H1 (cell line): Measurements from ENCODE around the gene CD99. TPM values are rescaled to one million over a fixed set of nuclear protein-coding genes. Genes with fewer than 3 reads are reported as not detected.

Experiments
- CTCF ChIA-PET: fragments of 300-600 bp; sonication (Branson Sonifier 250); formaldehyde crosslinking; loops from one replicate; lab custom pipeline; 2021; ENCODE audit not compliant: partially characterized antibody; lab: Charles Lee
- POLR2A ChIA-PET: fragments of 300-600 bp; sonication (Branson Sonifier 250); formaldehyde crosslinking; loops from one replicate; lab custom pipeline; 2021; ENCODE audit warnings: inconsistent platforms; ENCODE audit not compliant: partially characterized antibody; lab: Charles Lee
- DNase-seq, 2 experiments: peaks; one replicate each; pipeline versions ENCODE4 v3.0.0 to v3.0.0-alpha.2; 2010 to 2022; ENCODE audit warnings: low spot score in 2 of 2, low read depth in 1 of 2, mixed read lengths in 1 of 2
- FAIRE-seq: peaks from 2 replicates; lab custom pipeline; 2011; peaks lifted over from hg19 to GRCh38; lab: Jason Lieb, UNC
- H2AFZ ChIP-seq: 2 replicates; pipeline ENCODE4 v1.8.1; 2012; ENCODE audit warnings: low read length, inconsistent platforms
- H2AK5ac ChIP-seq: 2 replicates; pipeline ENCODE4 v1.6.1; 2013; ENCODE audit warnings: low read depth, low read length
- H2BK120ac ChIP-seq: replicated peaks from 2 replicates; pipeline ENCODE3; 2013; ENCODE audit warnings: low read depth, low read length, inconsistent platforms
- H2BK12ac ChIP-seq: 2 replicates; pipeline ENCODE4 v1.6.1; 2013; ENCODE audit warnings: low read depth, low read length
- H2BK15ac ChIP-seq: 2 replicates; pipeline ENCODE4 v1.6.1; 2013; ENCODE audit warnings: low read length
- H2BK20ac ChIP-seq: 2 replicates; pipeline ENCODE4 v1.6.1; 2013; ENCODE audit warnings: low read length
- H2BK5ac ChIP-seq: 2 replicates; pipeline ENCODE4 v1.6.1; 2013; ENCODE audit warnings: low read depth, low read length
- H3K14ac ChIP-seq: 2 replicates; pipeline ENCODE4 v1.6.1; 2013; ENCODE audit warnings: inconsistent platforms; ENCODE audit not compliant: insufficient read length
- H3K18ac ChIP-seq: 2 replicates; pipeline ENCODE4 v1.6.1; 2013; ENCODE audit warnings: low read length; ENCODE audit errors: extremely low read depth
- H3K23ac ChIP-seq: 2 replicates; pipeline ENCODE4 v1.6.1; 2013; ENCODE audit warnings: inconsistent platforms; ENCODE audit not compliant: insufficient read length
- H3K23me2 ChIP-seq: 2 replicates; pipeline ENCODE4 v1.6.1; 2013; ENCODE audit warnings: low read depth, low read length
- H3K27ac ChIP-seq: 2 replicates; pipeline ENCODE4 v1.6.1; 2011; ENCODE audit warnings: low read depth, low read length, inconsistent platforms
- H3K27me3 ChIP-seq, 4 experiments: replicated peaks in 1 of 4; 1 replicate in 1 of 4; 2 replicates in 3 of 4; pipeline versions ENCODE4 v1.6.1 to v1.8.1; 2011 to 2013; ENCODE audit warnings: low read length in 3 of 4, mild to moderate bottlenecking in 3 of 4, inconsistent platforms in 2 of 4, mixed read lengths in 2 of 4, moderate library complexity in 1 of 4; ENCODE audit not compliant: control insufficient read depth in 3 of 4, insufficient read depth in 3 of 4; ENCODE audit errors: extremely low read depth in 1 of 4
- H3K36me3 ChIP-seq, 4 experiments: 2 replicates each; pipeline versions ENCODE4 v1.6.1 to v1.8.1; 2011 to 2013; ENCODE audit warnings: mild to moderate bottlenecking in 4 of 4, low read length in 3 of 4, moderate library complexity in 2 of 4, control low read depth in 1 of 4, inconsistent platforms in 1 of 4; ENCODE audit not compliant: insufficient read depth in 4 of 4, control insufficient read depth in 2 of 4
- H3K4ac ChIP-seq: replicated peaks from 2 replicates; pipeline ENCODE3; 2013; ENCODE audit warnings: low read length, low read depth, mixed read lengths, inconsistent platforms; ENCODE audit not compliant: insufficient read length
- H3K4me1 ChIP-seq, 4 experiments: replicated peaks in 1 of 4; 1 replicate in 1 of 4; 2 replicates in 3 of 4; pipeline versions ENCODE4 v1.6.1 to v1.8.1; 2011 to 2013; ENCODE audit warnings: low read length in 3 of 4, inconsistent platforms in 2 of 4, mixed read lengths in 1 of 4; ENCODE audit not compliant: insufficient read depth in 4 of 4, control insufficient read depth in 3 of 4
- H3K4me2 ChIP-seq, 2 experiments: 2 replicates each; pipeline versions ENCODE4 v1.6.1 to v1.8.1; 2011 to 2013; ENCODE audit warnings: low read depth in 2 of 2, low read length in 2 of 2, control low read depth in 1 of 2, inconsistent platforms in 1 of 2, mild to moderate bottlenecking in 1 of 2; ENCODE audit not compliant: insufficient read depth in 1 of 2
- H3K4me3 ChIP-seq, 4 experiments: fragments of 200-600, 300-600 bp in 1 of 4; sonication (generic), shearing (Covaris generic), sonication (Bioruptor Twin) in 1 of 4; 2 replicates each; pipeline versions ENCODE4 v1.5.1 to v1.8.1; 2011 to 2016; ENCODE audit warnings: low read length in 4 of 4, low read depth in 3 of 4, control low read depth in 2 of 4, inconsistent platforms in 2 of 4, mild to moderate bottlenecking in 2 of 4, mixed read lengths in 1 of 4, moderate library complexity in 1 of 4; ENCODE audit not compliant: insufficient read depth in 2 of 4; ENCODE audit errors: extremely low read depth in 1 of 4
- H3K56ac ChIP-seq: replicated peaks from 2 replicates; pipeline ENCODE3; 2013; ENCODE audit warnings: low read depth, mild to moderate bottlenecking, mixed read lengths, low read length, inconsistent platforms; ENCODE audit not compliant: insufficient read length
- H3K79me1 ChIP-seq: 2 replicates; pipeline ENCODE4 v1.6.1; 2013; ENCODE audit warnings: low read depth, low read length, control low read depth
- H3K79me2 ChIP-seq, 2 experiments: 2 replicates each; pipeline versions ENCODE4 v1.6.1 to v1.8.1; 2012 to 2013; ENCODE audit warnings: low read length in 2 of 2, mild to moderate bottlenecking in 2 of 2, inconsistent platforms in 1 of 2; ENCODE audit not compliant: insufficient read depth in 2 of 2, control insufficient read depth in 1 of 2
- H3K9ac ChIP-seq, 4 experiments: replicated peaks in 1 of 4; 1 replicate in 1 of 4; 2 replicates in 3 of 4; pipeline versions ENCODE4 v1.6.1 to v1.8.1; 2011 to 2013; ENCODE audit warnings: low read depth in 3 of 4, low read length in 3 of 4, control low read depth in 2 of 4, mild to moderate bottlenecking in 2 of 4, moderate library complexity in 2 of 4, inconsistent platforms in 1 of 4; ENCODE audit errors: extremely low read depth in 1 of 4
- H3K9me3 ChIP-seq, 2 experiments: 2 replicates each; pipeline versions ENCODE4 v1.6.1 to v1.8.1; 2012 to 2013; ENCODE audit warnings: mild to moderate bottlenecking in 2 of 2, moderate library complexity in 2 of 2, control low read depth in 1 of 2, inconsistent platforms in 1 of 2, low read depth in 1 of 2, low read length in 1 of 2, mixed read lengths in 1 of 2; ENCODE audit not compliant: insufficient read depth in 2 of 2
- H4K20me1 ChIP-seq, 2 experiments: replicated peaks in 1 of 2; 2 replicates each; pipeline versions ENCODE3 to v1.8.1; 2011 to 2013; ENCODE audit warnings: inconsistent platforms in 2 of 2, low read length in 2 of 2, mild to moderate bottlenecking in 1 of 2; ENCODE audit not compliant: insufficient read depth in 2 of 2, control insufficient read depth in 1 of 2
- H4K5ac ChIP-seq: 2 replicates; pipeline ENCODE4 v1.6.1; 2013; ENCODE audit warnings: low read length, low read depth, mixed read lengths, inconsistent platforms; ENCODE audit not compliant: insufficient read length
- H4K8ac ChIP-seq: 2 replicates; pipeline ENCODE4 v1.8.0; 2013; ENCODE audit warnings: mild to moderate bottlenecking, moderate library complexity, low read length, inconsistent platforms; ENCODE audit not compliant: insufficient read depth; ENCODE audit errors: extremely low read depth
- H4K91ac ChIP-seq: replicated peaks from 2 replicates; pipeline ENCODE3; 2013; ENCODE audit warnings: low read length, mixed read lengths, inconsistent platforms; ENCODE audit not compliant: insufficient read length
- BRCA1 ChIP-seq: IDR thresholded peaks from 2 replicates; pipeline ENCODE4 v1.6.1; 2012; ENCODE audit warnings: low read depth, low read length, improper control_type of control experiment
- JUND ChIP-seq: IDR thresholded peaks from 2 replicates; pipeline ENCODE4 v1.6.1; 2011; ENCODE audit warnings: mild to moderate bottlenecking, improper control_type of control experiment, low read length
- KDM1A ChIP-seq: fragments of 200-600, 300-600 bp; sonication (generic); IDR thresholded peaks from 2 replicates; pipeline ENCODE4 v1.7.1; 2016; ENCODE audit warnings: mild to moderate bottlenecking, low read length, borderline replicate concordance
- POLR2AphosphoS5 ChIP-seq: IDR thresholded peaks from 2 replicates; pipeline ENCODE4 v1.6.1; 2011; ENCODE audit warnings: low read depth, low read length
- RFX5 ChIP-seq: IDR thresholded peaks from 2 replicates; pipeline ENCODE4 v1.6.1; 2011; ENCODE audit warnings: low read depth, low read length, improper control_type of control experiment, borderline replicate concordance
- TEAD4 ChIP-seq: IDR thresholded peaks from 2 replicates; pipeline ENCODE4 v1.6.1; 2012; ENCODE audit warnings: low read depth, low read length, inconsistent platforms, mixed read lengths
- WGBS, 2 experiments: shearing (Covaris generic) in 1 of 2; methylation state at CpG; one replicate each; pipeline versions ENCODE4 v1.1.6 to v1.1.7; 2013 to 2015; ENCODE audit warnings: low lambda C conversion rate in 2 of 2, mixed read lengths in 2 of 2, inconsistent platforms in 1 of 2, low coverage in 1 of 2, missing lambda C conversion rate in 1 of 2; ENCODE audit not compliant: insufficient replicate concordance in 2 of 2, insufficient coverage in 1 of 2, insufficient read length in 1 of 2; ENCODE audit errors: extremely low coverage in 1 of 2, missing lambda C conversion rate in 1 of 2; 5-methylcytosine and 5-hydroxymethylcytosine counted together
- polyA plus RNA-seq, 7 experiments: library from polyadenylated mRNA; depleted of rRNA in 3 of 7; stranded (reverse) in 5 of 7; unstranded in 2 of 7; fragments of >200 nt in 5 of 7; fragments of 200-250 nt in 2 of 7; gene quantifications; 1 replicate in 5 of 7; 2 replicates in 1 of 7; 4 replicates in 1 of 7; pipeline versions ENCODE4 v1.2.1 to v1.2.3, GENCODE V29; 2011 to 2013; ENCODE audit warnings: missing spikeins in 2 of 7, mixed read lengths in 2 of 7
- total RNA-seq: library from RNA; stranded (reverse); fragmentation: NEBNext Ultra II Directional; extraction: Animal tissue kit (Norgen Biotek cat#: 25700); gene quantifications from 2 replicates; pipeline ENCODE4 v1.2.1, GENCODE V29; 2021

CD99 gene
- total and polyA plus RNA-seq, 2 of the 8 experiments (the other 6 are each of a cell fraction or from before 2014, with no cell fraction given) = 30.1 to 47.8 TPM

- no peak overlapping the region for H3K27ac ChIP-seq
- no peak overlapping the region for H2BK120ac ChIP-seq
- peaks cover 0 to 7% of the 10 kb centered on the region in 2 experiments; a peak in 2 of 4 replicates for H3K9me3 ChIP-seq
- no peak overlapping the region for H3K9ac ChIP-seq
- no peak overlapping the region for H3K23ac ChIP-seq
- no peaks in the 10 kb centered on the region; the same call in 1 of the 2 replicates for H3K79me1 ChIP-seq
- TF ChIP-seq BRCA1 (no peak), POLR2AphosphoS5 (no peak), JUND (no peak), RFX5 (no peak), TEAD4 (no peak), KDM1A (no peak; the same call in 1 of the 2 replicates)
- TF ChIP-seq, all 59 proteins: peak for 0
- Histone ChIP-seq H3K4me3 (no peak overlapping the region), H3K56ac (no peak overlapping the region), H4K20me1 (no peaks in the 10 kb centered on the region), H3K18ac (no peak overlapping the region), H2AFZ (no peak overlapping the region), H4K8ac (no peak overlapping the region), H2BK12ac (no peak overlapping the region), H2BK20ac (no peak overlapping the region), H3K4ac (no peak overlapping the region), H2BK5ac (no peak overlapping the region), H3K4me2 (no peak overlapping the region), H4K5ac (no peak overlapping the region), H4K91ac (no peak overlapping the region), H3K27me3 (no peaks in the 10 kb centered on the region; a peak in 2 of 7 replicates), H3K14ac (no peak overlapping the region), H3K79me2 (no peaks in the 10 kb centered on the region), H2AK5ac (0 out of 2 replicates have a peak overlapping the region, but pooled peaks have one; percentile 60), H2BK15ac (no peak overlapping the region), H3K23me2 (no peaks in the 10 kb centered on the region; the same call in 1 of the 2 replicates), H3K36me3 (no peaks in the 10 kb centered on the region), H3K4me1 (peaks cover 0 to 2% (median 0%) of the 10 kb centered on the region in 4 experiments; a peak in 3 of 7 replicates)
- POLR2A ChIA-PET = no interaction called here
- no peak for FAIRE-seq
- no peak for DNase-seq
- CTCF ChIA-PET = no interaction called here
- 97% methylated on average over 3 of the region's 3 CpGs; no CpG with 5 or more reads in 1 of the 2 experiments for WGBS, 2 experiments
Measured at GRCh38 chrX:2774776-2775175, 83.7 kb downstream of the CD99 start.
